Common myeloid progenitor, CD34-positive (primary cell): ENCODE results near the gene TSPAN1.

Source experiments
- CTCF ChIA-PET: fragments of 350-600 bp; sonication (Branson Sonifier 250); formaldehyde crosslinking; loops from one replicate; lab custom pipeline; 2021; ENCODE audit warnings: antibody characterized with exemption; lab: Charles Lee
- POLR2A ChIA-PET: fragments of 350-600 bp; sonication (Branson Sonifier 250); formaldehyde crosslinking; loops from one replicate; lab custom pipeline; 2021; ENCODE audit warnings: antibody characterized with exemption; lab: Charles Lee
- DNase-seq, 3 donors: peaks; one replicate each; pipeline versions ENCODE4 v3.0.0 to v3.0.0-alpha.2; 2013
- H3K27ac ChIP-seq, 2 experiments: 1 replicate in 1 of 2; 2 replicates in 1 of 2; pipeline ENCODE4 v1.7.0; 2013; ENCODE audit warnings: inconsistent platforms in 2 of 2, low read length in 2 of 2, mild to moderate bottlenecking in 2 of 2, low read depth in 1 of 2, moderate library complexity in 1 of 2; ENCODE audit not compliant: severe bottlenecking in 2 of 2, insufficient read depth in 1 of 2, poor library complexity in 1 of 2
- H3K27me3 ChIP-seq, 5 experiments: replicated peaks in 2 of 5; 1 replicate in 3 of 5; 2 replicates in 2 of 5; pipeline versions ENCODE4 v1.6.1 to v1.7.0; 2013; ENCODE audit warnings: low read length in 4 of 5, mild to moderate bottlenecking in 2 of 5, moderate library complexity in 2 of 5, inconsistent platforms in 1 of 5; ENCODE audit not compliant: insufficient read depth in 5 of 5, control insufficient read depth in 4 of 5
- H3K36me3 ChIP-seq, 4 experiments: 1 replicate in 2 of 4; 2 replicates in 2 of 4; pipeline versions ENCODE4 v1.6.1 to v1.7.0; 2013; ENCODE audit warnings: low read length in 3 of 4, control low read depth in 1 of 4, mild to moderate bottlenecking in 1 of 4; ENCODE audit not compliant: control insufficient read depth in 4 of 4, insufficient read depth in 4 of 4
- H3K4me1 ChIP-seq, 4 experiments: 1 replicate in 3 of 4; 2 replicates in 1 of 4; pipeline versions ENCODE4 v1.6.1 to v1.7.1; 2013; ENCODE audit warnings: low read length in 3 of 4, mild to moderate bottlenecking in 3 of 4, control low read depth in 1 of 4, inconsistent platforms in 1 of 4, moderate library complexity in 1 of 4; ENCODE audit not compliant: control insufficient read depth in 4 of 4, insufficient read depth in 4 of 4; ENCODE audit errors: control extremely low read depth in 1 of 4
- H3K4me3 ChIP-seq, 7 experiments: 1 replicate in 4 of 7; 2 replicates in 3 of 7; pipeline versions ENCODE4 v1.5.1 to v1.7.0; 2013; ENCODE audit warnings: mild to moderate bottlenecking in 7 of 7, low read length in 6 of 7, moderate library complexity in 6 of 7, inconsistent platforms in 2 of 7, low read depth in 2 of 7, control low read depth in 1 of 7; ENCODE audit not compliant: insufficient read depth in 4 of 7, control insufficient read depth in 1 of 7; ENCODE audit errors: extremely low read depth in 1 of 7
- H3K9me3 ChIP-seq, 5 experiments: 1 replicate in 4 of 5; 2 replicates in 1 of 5; pipeline versions ENCODE4 v1.6.1 to v1.7.1; 2013; ENCODE audit warnings: low read length in 4 of 5, mild to moderate bottlenecking in 2 of 5, inconsistent platforms in 1 of 5, low read depth in 1 of 5, moderate library complexity in 1 of 5; ENCODE audit not compliant: control insufficient read depth in 4 of 5, insufficient read depth in 2 of 5; ENCODE audit errors: control extremely low read depth in 1 of 5
- WGBS: methylation state at CpG from one replicate; pipeline ENCODE4 v1.1.5; 2013; ENCODE audit not compliant: insufficient coverage; 5-methylcytosine and 5-hydroxymethylcytosine counted together

Gene TSPAN1

DNA sequence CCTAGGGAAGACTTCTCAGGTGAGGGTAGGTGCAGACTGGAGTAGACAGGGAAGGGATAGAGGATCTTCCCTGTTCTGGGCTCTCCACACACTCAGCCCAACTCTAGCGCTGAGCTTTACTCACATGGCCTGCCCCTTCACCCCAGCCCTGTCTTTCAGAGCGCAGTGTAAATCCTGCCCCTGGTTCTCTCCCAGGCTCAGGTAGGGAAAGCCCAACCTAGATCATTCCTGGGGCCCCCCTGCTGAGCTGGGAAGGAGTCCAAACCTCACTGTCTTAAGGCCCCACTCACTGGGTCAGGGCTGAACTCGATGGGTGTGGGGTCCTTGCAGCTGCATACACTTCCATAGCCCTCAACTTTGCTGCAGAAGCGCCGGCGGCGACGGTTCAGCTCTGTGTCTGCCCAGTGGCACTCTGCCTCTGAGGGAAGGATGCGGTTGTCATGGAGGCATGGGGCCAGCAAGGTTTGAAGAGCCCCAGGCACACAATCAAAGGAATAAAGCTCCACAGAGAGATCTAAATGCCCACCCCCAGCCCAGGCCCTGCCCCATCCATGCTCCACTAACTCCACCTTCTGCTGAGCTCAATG, 19.2 kb downstream of the TSPAN1 start:
- ChIA-PET POLR2A (no interaction called here), CTCF (interaction anchor here (0.6 to 1.1 kb wide), 3 partner anchors 8 to 12 kb away, joined by 3 to 4 read pairs (median 3); no protein-coding TSS in a partner anchor)
- no peak overlapping the region for H3K27ac ChIP-seq
- no peaks in the 10 kb centered on the region for H3K9me3 ChIP-seq
- WGBS = 98% methylated on average over 8 of the region's 9 CpGs
- H3K27me3 ChIP-seq = no peaks in the 10 kb centered on the region
- H3K36me3 ChIP-seq = peaks cover 12 to 67% (median 41%) of the 10 kb centered on the region in 4 experiments
- H3K4me3 ChIP-seq = no peak overlapping the region
- peaks cover 2 to 16% (median 15%) of the 10 kb centered on the region in 4 experiments for H3K4me1 ChIP-seq
- DNase-seq = no peak

- CTCF ChIA-PET = interaction anchor here (1.1 to 1.6 kb wide), 4 partner anchors 11 to 157 kb away, joined by 3 to 4 read pairs (median 3); no protein-coding TSS in a partner anchor
- Histone ChIP-seq H3K27me3 (no peaks in the 10 kb centered on the region), H3K27ac (no peak overlapping the region), H3K4me3 (no peak overlapping the region), H3K9me3 (no peaks in the 10 kb centered on the region), H3K4me1 (peaks cover 2 to 20% (median 19%) of the 10 kb centered on the region in 4 experiments), H3K36me3 (peaks cover 12 to 61% (median 38%) of the 10 kb centered on the region in 4 experiments)
- POLR2A ChIA-PET = interaction anchor here (0.6 kb wide), 1 partner anchor 660 kb away, joined by 7 read pairs; no protein-coding TSS in a partner anchor
- DNase-seq = no peak
- WGBS = 78% methylated on average over 3 of the region's 5 CpGs
Observed at GRCh38 chr1:46194641-46195193, 19.8 kb downstream of the TSPAN1 start.

DNA sequence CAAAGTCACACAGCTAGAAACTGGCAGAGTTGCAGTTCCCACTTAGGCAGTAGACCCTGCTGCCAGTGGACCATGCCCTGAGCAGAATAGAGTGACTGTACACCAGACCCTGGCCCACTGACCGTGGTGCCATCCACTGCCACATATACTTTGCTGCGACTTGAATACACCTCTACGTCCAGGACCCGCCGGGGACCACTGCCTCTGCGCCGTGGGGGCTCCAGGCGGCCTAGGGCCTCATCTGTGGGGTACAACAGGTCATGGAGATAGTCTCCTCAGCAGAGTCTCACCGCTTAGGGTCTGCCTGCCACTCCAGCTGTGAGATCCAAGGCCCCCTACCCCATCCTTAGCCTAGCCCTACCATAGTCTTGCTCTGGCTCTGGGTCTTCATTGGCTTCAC, 21.7 kb downstream of the TSPAN1 start:
- Histone ChIP-seq H3K9me3 (no peaks in the 10 kb centered on the region), H3K4me3 (no peak overlapping the region), H3K27me3 (no peaks in the 10 kb centered on the region), H3K36me3 (peaks cover 9 to 47% (median 28%) of the 10 kb centered on the region in 4 experiments), H3K4me1 (peaks cover 2 to 20% (median 19%) of the 10 kb centered on the region in 4 experiments), H3K27ac (no peak overlapping the region)
- CTCF ChIA-PET = interaction anchor here (0.7 to 1.6 kb wide), 2 partner anchors 9 to 159 kb away, joined by 3 read pairs; no protein-coding TSS in a partner anchor
- POLR2A ChIA-PET = no interaction called here
- no peak for DNase-seq
- WGBS = 95% methylated on average over 9 of the region's 9 CpGs

GRCh38 chr1:46197560-46197963, 22.7 kb downstream of the TSPAN1 start:
- POLR2A ChIA-PET = no interaction called here
- CTCF ChIA-PET = interaction anchor here (2.6 kb wide), 1 partner anchor 26 kb away, joined by 12 read pairs; no protein-coding TSS in a partner anchor
- peak overlapping the region; percentile 56 to 91 (median 82) for H3K4me3 ChIP-seq
- H3K9me3 ChIP-seq = no peaks in the 10 kb centered on the region
- no peaks in the 10 kb centered on the region for H3K27me3 ChIP-seq
- DNase-seq = no peak
- H3K4me1 ChIP-seq = peaks cover 2 to 21% (median 19%) of the 10 kb centered on the region in 4 experiments
- H3K36me3 ChIP-seq = peaks cover 3 to 39% (median 21%) of the 10 kb centered on the region in 4 experiments
- WGBS = 87% methylated on average over 9 of the region's 9 CpGs
- peak overlapping the region in 1 of 2 experiments; percentile 80 for H3K27ac ChIP-seq

DNA sequence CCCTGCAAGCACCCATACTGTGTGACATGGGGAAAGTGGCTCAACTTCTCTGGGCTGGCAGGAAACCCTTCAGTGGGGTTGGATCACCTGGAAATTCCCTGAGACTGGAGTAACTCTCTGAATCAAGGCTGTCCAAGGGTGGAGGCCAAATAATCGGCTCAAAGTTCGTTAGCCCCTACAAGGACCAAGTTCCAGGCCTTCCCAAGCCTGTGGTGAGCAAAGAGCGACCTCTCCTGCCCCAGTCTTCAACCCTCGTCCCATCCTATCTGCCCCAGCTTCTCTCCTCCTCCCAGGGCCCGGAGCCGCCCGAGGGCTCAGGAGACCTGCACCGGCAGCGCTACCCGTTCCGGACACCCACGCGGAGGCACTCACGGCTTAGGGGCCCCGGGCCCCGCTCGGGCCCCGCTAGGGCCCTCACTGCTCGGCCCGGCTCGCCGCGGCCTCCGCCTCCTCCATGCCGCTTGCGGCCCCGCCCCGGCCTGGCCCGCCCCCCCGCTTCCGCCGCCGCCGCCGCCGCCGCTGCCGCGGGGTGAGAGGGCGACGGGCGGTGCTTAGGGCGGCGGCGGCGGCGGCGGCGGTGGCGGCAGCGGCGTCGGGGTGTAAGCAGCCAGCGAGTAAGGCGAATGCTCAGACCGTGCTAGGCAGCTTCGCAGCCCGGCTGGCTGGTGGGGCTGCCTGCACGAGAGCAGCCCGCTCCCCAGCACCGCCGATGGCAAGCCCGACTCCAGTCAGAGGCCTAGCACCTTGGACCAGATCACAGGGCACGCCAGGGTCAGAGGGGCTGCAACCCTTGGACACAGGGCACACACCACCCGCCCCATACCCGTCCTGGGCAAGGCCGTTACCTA, 23.3 kb downstream of the TSPAN1 start, which contains the start of gene POMGNT1:
TSS of gene POMGNT1 (minus strand) at position 471 of the 848 bp plus-strand sequence. CDS start 613 bp downstream, outside the sequence.
- under 1% methylated on average over 39 of the region's 67 CpGs for WGBS
- peak within 1 kb of the TSS; percentile 56 to 91 (median 82) for H3K4me3 ChIP-seq
- peak within 1 kb of the TSS; percentile 50 to 80 for H3K27ac ChIP-seq
- H3K36me3 ChIP-seq = peaks cover 0 to 33% (median 15%) of the 10 kb centered on the region in 4 experiments
- H3K9me3 ChIP-seq = no peaks in the 10 kb centered on the region
- no peaks in the 10 kb centered on the region for H3K27me3 ChIP-seq
- CTCF ChIA-PET = interaction anchor here (2.6 kb wide), 1 partner anchor 25 kb away, joined by 12 read pairs; no protein-coding TSS in a partner anchor
- H3K4me1 ChIP-seq = peaks cover 2 to 26% (median 25%) of the 10 kb centered on the region in 4 experiments
- POLR2A ChIA-PET = no interaction called here
- peak; percentile 37 to 86 (median 65) for DNase-seq

DNA sequence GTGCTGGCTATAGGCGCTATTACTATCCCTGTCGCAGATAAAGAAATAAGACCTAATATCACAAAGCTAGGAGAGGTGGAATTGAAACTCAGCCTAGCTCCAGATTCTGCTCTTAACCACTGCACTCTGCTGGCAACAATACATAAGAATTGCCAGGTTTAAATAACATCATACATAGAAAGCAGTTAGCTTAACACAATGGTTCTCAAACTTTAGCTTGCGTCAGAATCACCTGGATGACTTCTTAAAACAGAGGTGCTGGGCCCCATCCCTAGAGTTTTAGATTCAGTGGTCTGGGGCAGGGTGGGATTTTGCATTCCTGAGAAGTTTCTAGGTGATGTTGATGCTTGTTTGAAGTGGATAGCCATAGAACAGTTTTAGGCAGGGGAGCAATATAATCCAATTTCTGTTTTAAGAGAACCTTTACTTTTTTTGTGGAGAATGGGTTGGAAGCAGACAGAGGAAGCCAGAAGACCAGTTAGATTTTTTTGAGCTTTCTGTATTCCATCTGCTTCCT, 24.4 kb downstream of the TSPAN1 start:
- H3K9me3 ChIP-seq = no peaks in the 10 kb centered on the region
- POLR2A ChIA-PET = no interaction called here
- DNase-seq = peak in 1 of 3 donors; percentile 6
- 100% methylated on average over 1 of the region's 3 CpGs for WGBS
- H3K4me1 ChIP-seq = peaks cover 5 to 36% (median 35%) of the 10 kb centered on the region in 4 experiments
- peaks cover 0 to 22% (median 8%) of the 10 kb centered on the region in 4 experiments for H3K36me3 ChIP-seq
- no peaks in the 10 kb centered on the region for H3K27me3 ChIP-seq
- peak overlapping the region in 1 of 2 experiments; percentile 73 for H3K27ac ChIP-seq
- CTCF ChIA-PET = interaction anchor here (0.6 to 2.6 kb wide), 2 partner anchors 24 to 226 kb away, joined by 3 to 12 read pairs; no protein-coding TSS in a partner anchor
- H3K4me3 ChIP-seq = peak overlapping the region in 3 of 7 experiments; percentile 71 to 89 (median 84)
